H9 (cell line): ENCODE measurements around the gene ARHGAP10. TPM values are rescaled to one million over a fixed set of nuclear protein-coding genes. Genes with fewer than 3 reads are reported as not detected.
"Not testable (repeated sequence)": the region's sequence is repeated elsewhere in the genome, so short reads cannot be mapped to it uniquely, and the experiment has no call there.

Experiments
- DNase-seq: peaks from one replicate; pipeline ENCODE4 v3.0.0-alpha.2; 2017
- H2AFZ ChIP-seq: one replicate; pipeline ENCODE4 v1.6.1; 2013; ENCODE audit warnings: mild to moderate bottlenecking, low read length, control low read depth, moderate library complexity
- H2AK5ac ChIP-seq: 2 replicates; pipeline ENCODE4 v1.6.1; 2013; ENCODE audit warnings: low read length, control low read depth, mixed read lengths; ENCODE audit not compliant: insufficient read length
- H2BK120ac ChIP-seq: one replicate; pipeline ENCODE4 v1.6.1; 2013; ENCODE audit warnings: low read depth, mild to moderate bottlenecking, low read length, control low read depth, inconsistent platforms; ENCODE audit not compliant: poor library complexity, severe bottlenecking
- H2BK12ac ChIP-seq: 2 replicates; pipeline ENCODE4 v1.6.1; 2013; ENCODE audit warnings: low read length, control low read depth, mixed read lengths, low read depth; ENCODE audit not compliant: insufficient read length
- H2BK15ac ChIP-seq: 2 replicates; pipeline ENCODE4 v1.6.1; 2013; ENCODE audit warnings: low read depth, low read length, control low read depth
- H2BK20ac ChIP-seq: one replicate; pipeline ENCODE4 v1.6.1; 2013; ENCODE audit warnings: low read depth, mild to moderate bottlenecking, low read length, control low read depth, inconsistent platforms; ENCODE audit not compliant: poor library complexity, severe bottlenecking
- H2BK5ac ChIP-seq: 2 replicates; pipeline ENCODE4 v1.6.1; 2013; ENCODE audit warnings: low read length, control low read depth, mixed read lengths; ENCODE audit not compliant: insufficient read length
- H3K14ac ChIP-seq: 2 replicates; pipeline ENCODE4 v1.6.1; 2013; ENCODE audit warnings: low read length, control low read depth; ENCODE audit not compliant: insufficient read depth
- H3K18ac ChIP-seq: 2 replicates; pipeline ENCODE4 v1.6.1; 2013; ENCODE audit warnings: low read depth, mild to moderate bottlenecking, mixed read lengths, low read length, control low read depth; ENCODE audit not compliant: insufficient read length
- H3K23ac ChIP-seq: 2 replicates; pipeline ENCODE4 v1.6.1; 2013; ENCODE audit warnings: low read length, control low read depth, mixed read lengths, low read depth; ENCODE audit not compliant: insufficient read length
- H3K23me2 ChIP-seq: 2 replicates; pipeline ENCODE4 v1.6.1; 2013; ENCODE audit warnings: low read depth, mild to moderate bottlenecking, mixed read lengths, low read length, control low read depth; ENCODE audit not compliant: insufficient read length, poor library complexity, severe bottlenecking
- H3K27ac ChIP-seq: 2 replicates; pipeline ENCODE4 v1.5.1; 2013; ENCODE audit warnings: low read length, control low read depth, mixed read lengths, low read depth; ENCODE audit not compliant: insufficient read length
- H3K27me3 ChIP-seq: 2 replicates; pipeline ENCODE4 v1.6.1; 2013; ENCODE audit warnings: low read length, control low read depth, inconsistent platforms; ENCODE audit not compliant: insufficient read depth
- H3K4ac ChIP-seq: 2 replicates; pipeline ENCODE4 v1.6.1; 2013; ENCODE audit warnings: low read depth, mild to moderate bottlenecking, control low read depth, inconsistent platforms, low read length, moderate library complexity
- H3K4me1 ChIP-seq: 2 replicates; pipeline ENCODE4 v1.6.1; 2013; ENCODE audit warnings: low read length, control low read depth, inconsistent platforms; ENCODE audit not compliant: insufficient read depth
- H3K4me2 ChIP-seq: 2 replicates; pipeline ENCODE4 v1.6.1; 2013; ENCODE audit warnings: low read length, control low read depth, mixed read lengths; ENCODE audit not compliant: insufficient read length, insufficient read depth
- H3K56ac ChIP-seq: 2 replicates; pipeline ENCODE4 v1.6.1; 2013; ENCODE audit warnings: low read depth, mild to moderate bottlenecking, mixed read lengths, low read length, control low read depth; ENCODE audit not compliant: insufficient read length
- H3K79me1 ChIP-seq: 2 replicates; pipeline ENCODE4 v1.6.1; 2013; ENCODE audit warnings: low read depth, mild to moderate bottlenecking, moderate library complexity, low read length, control low read depth, inconsistent platforms; ENCODE audit not compliant: insufficient read depth, poor library complexity, severe bottlenecking
- H3K79me2 ChIP-seq: 2 replicates; pipeline ENCODE4 v1.6.1; 2013; ENCODE audit warnings: low read length, control low read depth, inconsistent platforms; ENCODE audit not compliant: insufficient read depth
- H3K9ac ChIP-seq: 2 replicates; pipeline ENCODE4 v1.6.1; 2013; ENCODE audit warnings: low read length, control low read depth, mixed read lengths; ENCODE audit not compliant: insufficient read length; ENCODE audit errors: extremely low read depth
- H3K9me3 ChIP-seq: one replicate; pipeline ENCODE4 v1.6.1; 2013; ENCODE audit warnings: low read depth, low read length, inconsistent platforms; ENCODE audit not compliant: control insufficient read depth
- H3T11ph ChIP-seq: one replicate; pipeline ENCODE4 v1.6.1; 2013; ENCODE audit warnings: mild to moderate bottlenecking, low read length, control low read depth, inconsistent platforms
- H4K20me1 ChIP-seq: one replicate; pipeline ENCODE4 v1.6.1; 2013; ENCODE audit not compliant: control insufficient read depth, insufficient read length, insufficient read depth
- H4K5ac ChIP-seq: 2 replicates; pipeline ENCODE4 v1.6.1; 2013; ENCODE audit warnings: low read depth, mild to moderate bottlenecking, mixed read lengths, low read length, control low read depth; ENCODE audit not compliant: insufficient read length
- H4K8ac ChIP-seq: replicated peaks from 2 replicates; pipeline ENCODE4 v1.6.1; 2013; ENCODE audit warnings: low read length, control low read depth, mixed read lengths, low read depth; ENCODE audit not compliant: insufficient read length
- H4K91ac ChIP-seq: 2 replicates; pipeline ENCODE4 v1.6.1; 2013; ENCODE audit warnings: low read depth, mild to moderate bottlenecking, moderate library complexity, mixed read lengths, low read length, control low read depth; ENCODE audit not compliant: insufficient read length
- H3K27ac Mint-ChIP-seq, 3 experiments: 2 replicates in 2 of 3; 3 replicates in 1 of 3; pipeline ENCODE4 v1.8.0; 2020 to 2021; ENCODE audit warnings: mixed read lengths in 3 of 3, mild to moderate bottlenecking in 1 of 3, moderate library complexity in 1 of 3
- H3K27me3 Mint-ChIP-seq: 2 replicates; pipeline ENCODE4 v1.8.0; 2021; ENCODE audit warnings: low read depth, mild to moderate bottlenecking, moderate library complexity, mixed read lengths
- H3K36me3 Mint-ChIP-seq, 3 experiments: 2 replicates in 2 of 3; 3 replicates in 1 of 3; pipeline ENCODE4 v1.8.0; 2020 to 2021; ENCODE audit warnings: low read depth in 3 of 3, mixed read lengths in 3 of 3; ENCODE audit not compliant: insufficient read depth in 1 of 3
- H3K4me1 Mint-ChIP-seq, 2 experiments: 2 replicates each; pipeline ENCODE4 v1.8.0; 2020; ENCODE audit warnings: mixed read lengths in 2 of 2
- H3K4me3 Mint-ChIP-seq, 2 experiments: 2 replicates in 1 of 2; 3 replicates in 1 of 2; pipeline ENCODE4 v1.8.0; 2020 to 2021; ENCODE audit warnings: mild to moderate bottlenecking in 2 of 2, mixed read lengths in 2 of 2, moderate library complexity in 1 of 2
- H3K9me3 Mint-ChIP-seq, 2 experiments: 2 replicates in 1 of 2; 3 replicates in 1 of 2; pipeline ENCODE4 v1.8.0; 2020; ENCODE audit warnings: mild to moderate bottlenecking in 2 of 2, mixed read lengths in 2 of 2, moderate library complexity in 1 of 2
- CTCF ChIP-seq: fragments of 200-600 bp; sonication (generic); conservative IDR thresholded peaks from 3 replicates; pipeline ENCODE4 v1.8.0; 2021; ENCODE audit warnings: antibody characterized with exemption, mild to moderate bottlenecking
- WGBS: extraction: QIAGEN DNeasy Blood & Tissue Kit; methylation state at CpG from one replicate; pipeline ENCODE4 v1.1.7; 2013; ENCODE audit warnings: missing lambda C conversion rate, low lambda C conversion rate, mixed read lengths; ENCODE audit not compliant: insufficient read length; ENCODE audit errors: extremely low coverage; 5-methylcytosine and 5-hydroxymethylcytosine counted together
- total RNA-seq: library from RNA; stranded (reverse); gene quantifications from 2 replicates; pipeline ENCODE4 v1.2.1, GENCODE V29; 2021

The ARHGAP10 gene
- total RNA-seq, 1 experiment from 2014 or later = 7.8 TPM

- Histone ChIP-seq H3K4ac (no peak overlapping the region), H3K4me1 (no peaks in the 10 kb centered on the region; the same call in 1 of the 2 replicates), H4K20me1 (no peaks in the 10 kb centered on the region), H4K8ac (no peak overlapping the region), H3K4me2 (no peak overlapping the region), H4K5ac (no peak overlapping the region), H3K9ac (no peak overlapping the region), H3K79me1 (no peaks in the 10 kb centered on the region), H3K56ac (no peak overlapping the region), H2AK5ac (no peak overlapping the region), H3K23me2 (no peaks in the 10 kb centered on the region), H3K18ac (no peak overlapping the region), H2BK5ac (no peak overlapping the region), H4K91ac (no peak overlapping the region), H2AFZ (no peak overlapping the region), H2BK15ac (no peak overlapping the region), H3K14ac (no peak overlapping the region), H3K23ac (no peak overlapping the region), H3K79me2 (no peaks in the 10 kb centered on the region), H3T11ph (no peak overlapping the region), H3K9me3 (no peaks in the 10 kb centered on the region), H2BK120ac (no peak overlapping the region), H2BK20ac (no peak overlapping the region), H3K27me3 (no peaks in the 10 kb centered on the region), H2BK12ac (no peak overlapping the region), H3K27ac (no peak overlapping the region)
- Mint-ChIP-seq H3K27me3 (no peaks in the 10 kb centered on the region), H3K4me3 (no peak overlapping the region), H3K9me3 (peaks cover 3% of the 10 kb centered on the region in 2 experiments; a peak in 1 of 5 replicates), H3K36me3 (peaks cover 0 to 5% (median 0%) of the 10 kb centered on the region in 3 experiments; a peak in 3 of 7 replicates), H3K27ac (no peak overlapping the region), H3K4me1 (peaks cover 5 to 8% of the 10 kb centered on the region in 2 experiments)
- TF ChIP-seq CTCF = no peak
- no CpG with 5 or more reads among the region's 3 CpGs for WGBS
- no peak for DNase-seq
These were observed 178.4 kb downstream of the ARHGAP10 start for GRCh38 chr4:147910315-147910714.

DNA sequence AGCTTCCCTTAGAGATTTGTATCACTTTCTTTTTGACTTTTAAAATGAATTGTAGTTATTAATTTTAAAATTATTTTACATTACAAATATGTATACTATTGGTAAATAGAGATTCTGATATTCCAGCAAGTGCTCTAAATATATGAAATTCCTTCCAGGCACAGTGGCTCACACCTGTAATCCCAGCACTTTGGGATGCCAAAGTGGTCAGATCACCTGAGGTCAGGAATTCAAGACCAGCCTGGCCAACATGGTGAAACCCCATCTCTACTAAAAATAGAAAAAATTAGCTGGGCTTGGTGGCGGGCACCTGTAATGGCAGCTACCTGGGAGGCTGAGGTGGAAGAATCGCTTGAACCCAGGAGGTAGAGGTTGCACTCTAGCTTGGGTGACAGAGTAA, 180.2 kb downstream of the ARHGAP10 start:
- not testable (repeated sequence) for H2AK5ac ChIP-seq, H4K5ac ChIP-seq, H3K14ac ChIP-seq, H4K8ac ChIP-seq, H3K4ac ChIP-seq, H2AFZ ChIP-seq, H2BK20ac ChIP-seq, H3K79me1 ChIP-seq, H4K20me1 ChIP-seq, H3K9me3 ChIP-seq, H4K91ac ChIP-seq, H3T11ph ChIP-seq, H2BK15ac ChIP-seq, H2BK5ac ChIP-seq, DNase-seq, H3K4me1 ChIP-seq, H3K27ac Mint-ChIP-seq, H3K23me2 ChIP-seq, H2BK12ac ChIP-seq, H3K4me2 ChIP-seq, H3K79me2 ChIP-seq, H3K36me3 Mint-ChIP-seq, H3K4me3 Mint-ChIP-seq, H3K27me3 Mint-ChIP-seq, H3K27ac ChIP-seq, H3K56ac ChIP-seq, H3K18ac ChIP-seq, H3K23ac ChIP-seq, H3K27me3 ChIP-seq, H3K9ac ChIP-seq, H2BK120ac ChIP-seq, H3K9me3 Mint-ChIP-seq
- no CpG with 5 or more reads among the region's 2 CpGs for WGBS
- H3K4me1 Mint-ChIP-seq = peaks cover 11 to 14% of the 10 kb centered on the region in 2 experiments
